Measurements from ENCODE around the gene CCSER2.
"Not testable (repeated sequence)": the region's sequence is repeated elsewhere in the genome, so short reads cannot be mapped to it uniquely, and the experiment has no call there.

CCSER2 gene

DNA sequence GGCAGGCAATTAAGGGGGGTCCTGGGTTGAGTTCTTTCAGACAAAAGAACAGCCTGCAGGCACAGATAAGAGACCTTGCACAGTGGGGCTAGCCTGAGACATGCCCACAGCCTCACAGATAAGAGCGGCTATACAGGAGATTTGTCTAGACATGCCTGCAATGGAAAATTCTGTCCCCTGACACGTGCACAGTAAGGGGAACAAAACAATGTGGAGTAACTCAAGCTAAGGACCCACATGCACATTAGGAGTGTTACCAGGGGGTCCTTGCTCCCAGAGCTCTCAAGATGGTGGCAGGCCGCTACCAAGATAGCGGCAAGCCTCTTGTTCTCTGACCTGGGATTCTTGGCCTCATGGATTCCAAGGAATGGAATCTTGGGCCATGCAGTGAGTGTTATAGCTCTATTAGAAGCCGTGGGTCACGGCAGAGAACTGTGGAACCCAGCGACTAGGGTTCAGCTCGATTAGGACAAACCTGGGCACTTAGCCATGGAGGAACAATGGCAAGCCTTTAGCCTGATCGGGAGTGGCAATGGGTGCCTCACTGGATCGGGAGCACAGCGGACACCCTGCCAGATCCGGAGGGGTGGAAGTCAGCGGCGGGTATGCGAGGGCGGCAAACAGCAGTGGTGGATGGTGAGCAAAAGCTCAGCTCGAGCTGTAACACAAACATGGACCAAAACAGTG, 196.9 kb downstream of the CCSER2 start:
- no peak for DNase-seq

DNA sequence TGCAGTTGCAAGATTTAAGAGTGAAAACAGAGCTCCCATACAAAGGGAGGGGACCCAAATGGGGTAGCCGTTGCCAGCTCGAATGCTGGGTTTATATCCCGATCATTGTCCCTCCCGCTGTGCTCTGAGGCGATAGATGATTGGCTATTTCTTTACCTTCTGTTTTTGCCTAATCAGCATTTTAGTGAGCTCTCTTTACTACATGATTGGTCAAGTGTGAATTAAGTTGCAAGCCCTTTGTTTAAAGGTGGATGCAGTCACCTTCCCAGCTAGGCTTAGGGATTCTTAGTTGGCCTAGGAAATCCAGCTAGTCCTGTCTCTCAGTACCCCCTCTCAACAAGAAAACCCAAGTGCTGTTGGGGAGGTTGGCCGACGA, 197.4 kb downstream of the CCSER2 start:
- DNase-seq = not testable (repeated sequence)

DNA sequence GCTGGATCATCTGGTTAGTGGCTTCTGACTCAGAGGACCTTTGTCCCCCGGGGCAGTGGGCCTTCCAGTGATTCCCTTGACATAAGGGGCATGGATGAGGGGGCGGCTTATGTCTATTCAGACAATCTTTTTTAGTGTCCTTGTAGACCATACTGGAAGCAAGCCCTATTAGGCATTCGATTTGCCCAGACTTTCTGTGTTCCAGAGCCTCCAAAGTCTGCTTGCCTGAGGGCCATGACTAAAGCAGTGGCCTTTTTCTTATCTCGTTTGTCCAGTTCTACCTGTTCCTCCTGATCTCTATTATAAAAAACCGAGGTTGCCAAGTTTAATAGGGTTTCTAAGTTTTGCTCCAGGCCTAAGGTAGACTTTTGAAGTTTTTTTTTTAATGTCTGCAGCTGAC, 199.0 kb downstream of the CCSER2 start:
- DNase-seq = not testable (repeated sequence)

DNA sequence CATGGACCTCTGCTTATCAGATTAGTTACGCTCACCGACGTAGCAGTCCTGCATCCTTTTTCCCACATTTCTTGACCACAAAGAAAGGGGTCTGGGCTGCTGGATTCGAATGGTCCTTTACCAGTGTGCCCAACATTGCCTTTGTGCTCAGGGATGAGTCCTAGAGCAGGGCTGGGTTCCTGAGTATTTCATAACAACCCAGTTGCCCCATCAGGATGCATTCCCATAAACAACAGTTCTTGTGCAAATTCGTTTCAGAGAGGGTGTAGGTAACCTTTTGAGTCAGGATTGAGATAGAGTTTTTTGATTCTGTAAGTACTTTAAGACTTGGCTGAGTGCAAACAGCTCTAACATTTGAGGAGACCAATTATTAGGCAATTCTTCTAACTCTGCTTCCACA, 200.1 kb downstream of the CCSER2 start:
- not testable (repeated sequence) for DNase-seq

DNA sequence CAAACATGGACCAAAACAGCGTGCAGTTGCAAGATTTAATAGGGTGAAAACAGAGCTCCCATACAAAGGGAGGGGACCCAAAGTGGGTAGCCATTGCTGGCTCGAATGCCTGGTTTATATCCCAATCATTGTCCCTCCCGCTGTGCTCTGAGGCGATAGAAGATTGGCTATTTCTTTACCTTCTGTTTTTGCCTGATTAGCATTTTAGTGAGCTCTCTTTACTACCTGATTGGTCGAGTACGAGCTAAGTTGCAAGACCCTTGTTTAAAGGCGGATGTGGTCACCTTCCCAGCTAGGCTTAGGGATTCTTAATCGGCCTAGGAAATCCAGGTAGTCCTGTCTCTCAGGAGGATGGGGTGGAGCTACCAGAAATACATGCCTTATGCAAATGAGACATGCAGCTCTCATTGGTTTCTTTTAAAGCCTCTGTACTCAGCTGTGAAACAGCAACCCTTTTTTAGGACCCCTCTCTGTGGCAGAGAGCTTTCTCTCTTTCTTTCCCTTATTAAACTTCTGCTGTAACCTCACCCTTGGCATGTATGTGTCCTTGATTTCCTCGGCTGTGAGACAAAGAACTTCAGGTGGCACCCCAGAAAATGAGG, 202.4 kb downstream of the CCSER2 start:
- DNase-seq = no peak

DNA sequence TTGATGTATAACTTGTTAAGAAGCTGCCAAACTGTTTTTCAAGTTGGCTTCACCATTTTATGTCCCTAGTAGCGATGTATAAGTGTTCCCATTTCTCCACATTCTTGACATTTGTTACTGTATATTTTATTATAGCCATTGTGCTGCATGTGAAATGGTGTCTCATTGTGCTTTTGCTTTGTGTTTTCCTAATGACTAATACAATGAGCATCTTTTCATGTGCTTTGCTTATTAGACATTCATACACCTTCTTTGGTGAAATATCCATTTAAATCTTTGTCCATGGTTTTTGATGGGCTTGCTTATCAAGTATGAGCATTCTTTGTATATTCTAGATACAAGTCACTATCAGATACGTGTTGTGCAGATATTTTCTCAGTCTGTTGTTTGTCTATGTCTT, 203.0 kb downstream of the CCSER2 start:
- DNase-seq = no peak

DNA sequence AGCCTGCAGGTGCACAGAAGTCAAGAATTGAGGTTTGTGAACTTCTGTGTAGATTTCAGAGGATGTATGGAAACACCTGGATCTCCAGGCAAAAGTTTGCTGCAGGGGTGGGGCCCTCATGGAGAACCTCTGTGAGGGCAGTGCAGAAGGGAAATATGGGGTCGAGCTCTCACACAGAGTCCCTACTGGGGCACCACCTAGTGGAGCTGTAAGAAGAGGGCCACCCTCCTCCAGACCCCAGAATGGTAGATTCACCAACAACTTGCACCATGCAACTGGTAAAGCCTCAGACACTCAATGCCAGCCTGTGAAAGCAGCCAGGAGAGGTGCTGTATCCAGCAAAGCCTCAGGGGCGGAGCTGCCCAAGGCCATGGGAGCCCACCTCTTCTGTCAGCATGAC, 205.8 kb downstream of the CCSER2 start:
- DNase-seq = no peak

DNA sequence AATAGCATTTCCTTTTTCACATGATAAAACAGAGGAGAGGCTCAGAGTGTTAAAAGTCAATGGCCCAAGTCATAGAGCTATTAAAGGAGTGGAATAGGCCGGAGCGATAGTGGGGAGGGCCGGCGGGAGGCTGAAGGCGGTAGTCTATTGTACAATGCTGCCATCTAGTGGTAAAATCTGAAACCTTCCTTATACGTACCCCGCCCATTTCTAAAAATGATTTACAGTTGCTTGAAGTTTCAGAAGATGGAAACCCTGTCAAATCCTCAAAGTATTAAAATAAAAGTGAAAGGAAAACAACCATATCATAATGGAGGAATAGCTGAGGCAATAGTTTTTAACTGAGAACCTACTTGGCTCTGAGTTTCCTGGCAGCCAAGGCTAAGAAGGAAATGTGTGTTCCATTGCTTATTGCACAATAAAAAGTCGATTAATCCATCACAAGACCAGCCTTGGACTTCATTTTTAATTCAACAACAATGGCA, 209.1 kb downstream of the CCSER2 start:
- DNase-seq = peak; percentile 30

DNA sequence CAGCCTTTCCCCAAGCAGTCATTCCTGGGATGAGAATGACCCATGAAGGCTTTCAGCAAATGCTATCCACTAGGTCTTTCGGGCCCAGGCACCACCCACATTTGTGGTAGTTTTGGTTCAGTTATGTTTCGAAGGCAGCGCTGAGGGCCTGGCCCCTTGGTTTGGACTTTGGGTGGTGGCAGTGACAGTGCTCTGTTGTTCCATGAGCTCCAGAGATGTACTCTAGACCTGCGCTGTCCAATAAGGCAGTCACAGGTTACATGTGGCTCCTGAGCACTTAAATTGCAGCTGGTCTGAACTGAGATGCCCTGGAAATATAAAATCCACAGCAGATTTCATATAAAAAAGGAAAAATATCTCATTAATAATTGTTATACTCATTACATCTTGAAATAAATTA, 209.6 kb downstream of the CCSER2 start:
- no peak for DNase-seq

DNA sequence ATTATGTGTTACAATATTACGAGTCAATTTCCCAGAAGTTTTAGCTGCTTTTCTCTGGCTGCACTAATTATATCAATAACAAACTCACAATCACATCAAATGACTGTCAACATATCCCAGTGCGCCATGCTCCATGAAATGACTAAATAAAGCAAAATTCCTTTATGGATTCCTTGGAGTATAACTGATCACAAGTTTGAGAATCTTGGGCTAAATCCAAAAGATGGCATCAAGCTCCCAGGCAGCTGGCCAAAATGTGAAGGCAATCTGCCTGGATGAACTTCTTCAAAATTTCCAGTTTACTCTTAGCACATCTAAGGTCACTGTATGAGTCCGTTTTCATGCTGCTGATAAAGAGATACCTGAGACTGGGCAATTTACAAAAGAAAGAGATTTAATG, 210.8 kb downstream of the CCSER2 start:
- no peak for DNase-seq

DNA sequence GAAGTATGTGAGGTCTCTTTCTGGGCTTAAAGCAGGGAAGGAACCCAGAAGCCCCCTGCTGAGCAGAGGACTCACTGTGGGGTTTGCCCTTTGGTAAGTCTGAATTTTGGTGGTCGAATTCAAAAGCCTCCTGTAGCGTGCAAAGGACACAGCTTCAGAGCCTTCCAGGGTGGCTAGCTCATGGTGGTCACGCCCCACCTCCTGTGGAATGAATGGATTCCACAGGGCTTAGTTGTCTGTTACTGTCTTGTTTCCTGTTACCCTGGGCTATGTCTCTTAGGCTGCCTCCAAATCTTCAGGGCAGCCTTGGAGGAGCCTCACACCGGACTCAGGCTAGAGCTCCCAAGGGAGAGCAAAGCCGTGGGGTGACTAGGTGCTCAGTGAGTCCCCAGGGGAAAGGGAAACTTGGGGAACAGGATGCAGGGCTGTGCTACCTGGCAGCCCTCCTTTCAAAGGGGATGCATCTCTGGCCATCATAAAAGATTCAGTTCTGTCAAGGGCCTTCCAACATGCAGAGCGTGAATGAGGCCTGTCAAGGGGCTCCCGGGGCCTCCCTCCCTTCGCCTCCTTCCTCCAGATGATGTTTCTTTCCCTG, 211.7 kb downstream of the CCSER2 start:
- no peak for DNase-seq

DNA sequence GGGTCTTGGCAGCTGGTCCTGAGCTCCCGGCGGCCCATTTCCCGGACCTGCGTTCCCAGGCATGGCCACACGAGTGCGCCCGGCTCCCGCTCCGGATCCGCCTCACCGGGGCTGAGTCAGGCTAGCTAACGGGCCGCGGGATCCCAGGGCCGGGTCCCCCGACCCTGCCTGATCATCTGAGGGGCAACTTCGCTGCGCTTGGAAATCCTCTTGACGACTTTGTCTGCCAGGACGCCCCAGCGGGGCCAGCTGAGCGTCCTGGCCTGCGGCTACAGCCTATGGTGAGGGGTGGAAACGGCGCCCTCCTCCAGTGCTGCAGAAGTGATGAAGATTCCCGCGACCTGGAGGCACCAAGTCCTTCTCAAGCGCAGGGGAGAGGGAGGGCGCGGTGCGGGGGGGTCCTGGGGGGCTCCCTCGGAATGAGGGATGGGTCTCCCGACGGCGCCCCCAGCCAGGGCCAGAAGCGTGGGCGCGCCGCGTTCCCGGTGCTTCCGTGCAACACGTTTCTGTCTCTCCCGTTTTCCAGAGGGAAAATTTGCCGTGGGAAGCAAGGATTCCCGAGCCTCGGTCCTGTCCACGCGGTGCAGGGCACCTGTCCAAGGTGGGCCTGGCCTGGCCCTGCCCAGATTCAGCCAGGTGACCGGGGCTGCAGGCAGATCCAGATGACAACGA, 212.4 kb downstream of the CCSER2 start:
- DNase-seq = no peak

DNA sequence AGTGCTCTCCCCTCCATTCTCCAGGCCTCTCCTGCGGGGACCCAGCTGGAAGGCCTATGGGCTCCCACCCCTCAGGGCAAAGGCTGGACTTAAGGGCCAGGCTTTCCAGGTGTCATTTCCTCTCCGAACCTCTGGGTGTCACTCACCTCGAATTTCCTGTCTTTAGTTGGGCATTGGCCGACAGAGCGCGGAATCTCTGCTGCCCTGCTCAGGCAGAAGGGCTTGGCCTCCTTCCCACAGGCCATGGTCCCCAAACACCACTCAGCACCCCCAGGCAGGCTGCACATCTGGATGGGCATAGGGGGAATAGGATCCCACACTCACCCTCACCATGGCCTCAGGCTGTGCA, 212.9 kb downstream of the CCSER2 start:
- DNase-seq = no peak

DNA sequence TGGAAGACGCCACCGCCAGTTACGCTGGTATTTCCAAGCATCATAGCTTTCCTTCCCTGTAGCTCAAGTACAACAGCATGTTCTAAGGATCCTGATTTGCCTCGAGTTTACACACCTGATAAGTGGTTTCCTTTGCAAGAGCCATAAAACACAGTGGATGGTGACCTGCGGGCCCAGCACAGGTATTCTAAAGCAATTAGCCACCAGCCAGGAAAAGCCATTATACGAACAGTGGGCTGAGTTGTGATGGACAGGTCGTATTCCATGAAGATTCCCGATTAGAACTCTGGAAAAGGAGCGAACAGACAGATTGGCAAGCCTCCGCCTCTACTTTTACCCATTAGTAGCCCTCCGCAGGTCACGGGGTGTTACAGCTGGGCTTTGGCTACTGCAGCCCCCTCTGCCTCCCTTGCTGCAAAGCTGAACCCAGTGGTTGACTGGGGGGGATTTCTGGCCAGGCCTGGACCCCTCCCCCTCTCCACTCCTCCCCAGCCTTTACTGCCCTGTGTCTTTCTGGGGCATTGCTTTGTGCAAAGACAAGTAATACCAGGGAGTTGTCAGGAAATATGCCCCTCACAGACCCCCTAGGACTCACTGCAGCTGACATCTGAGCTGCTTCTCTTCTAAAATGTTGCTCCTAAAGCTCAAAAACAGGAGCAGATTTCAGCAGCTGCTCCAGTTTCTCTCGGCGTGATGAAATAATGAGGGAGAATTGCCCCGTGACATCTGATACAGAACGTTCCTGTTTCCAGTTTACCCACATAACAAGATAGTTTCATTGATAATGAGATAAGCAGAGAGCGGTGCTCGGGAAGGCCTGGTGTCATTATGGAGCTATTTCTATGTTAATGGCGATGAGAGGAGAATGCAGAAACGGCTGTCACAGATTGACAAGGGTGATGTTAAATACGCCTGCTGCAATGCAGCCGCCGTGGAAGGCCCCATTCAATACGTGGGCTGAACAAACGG, 214.4 kb downstream of the CCSER2 start:
- DNase-seq = no peak

DNA sequence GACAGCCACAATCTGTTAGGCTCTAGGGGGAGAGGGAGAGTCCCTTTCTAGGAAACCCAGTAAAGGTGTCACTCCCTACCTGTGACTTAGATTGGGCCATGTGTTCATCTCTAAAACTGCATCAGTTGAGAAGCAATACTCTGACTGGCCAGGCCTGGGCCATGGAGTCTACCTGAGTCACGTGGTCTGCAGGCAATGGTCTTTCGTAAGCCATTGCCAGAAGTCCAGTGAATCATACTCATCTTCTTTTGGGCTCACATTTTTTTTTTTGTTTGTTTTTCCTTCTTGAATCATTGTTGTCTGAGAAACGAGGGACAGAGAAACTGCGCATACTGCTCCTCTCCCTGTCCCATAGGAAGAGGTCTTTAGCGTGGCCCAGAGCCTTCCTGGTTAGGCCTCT, 215.6 kb downstream of the CCSER2 start:
- DNase-seq = no peak

DNA sequence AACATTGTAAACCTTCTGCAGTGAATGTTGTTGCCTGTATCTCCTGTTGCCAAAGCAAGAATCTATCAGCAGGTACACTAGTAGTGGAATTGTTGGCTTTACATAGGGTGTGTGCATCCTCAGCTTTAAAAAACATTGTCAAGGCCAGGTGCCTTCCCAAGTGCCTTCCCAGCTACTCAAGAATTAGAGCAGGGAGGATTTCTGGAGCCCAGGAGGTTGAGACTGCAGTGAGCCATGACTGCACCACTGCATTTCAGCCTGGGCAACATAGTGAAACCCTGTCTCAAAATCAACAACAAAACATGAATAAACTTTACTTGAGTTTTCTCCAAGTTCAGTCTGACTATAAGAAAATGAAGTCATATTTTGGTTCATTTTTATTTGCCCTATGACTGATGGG, 217.3 kb downstream of the CCSER2 start:
- DNase-seq = no peak

DNA sequence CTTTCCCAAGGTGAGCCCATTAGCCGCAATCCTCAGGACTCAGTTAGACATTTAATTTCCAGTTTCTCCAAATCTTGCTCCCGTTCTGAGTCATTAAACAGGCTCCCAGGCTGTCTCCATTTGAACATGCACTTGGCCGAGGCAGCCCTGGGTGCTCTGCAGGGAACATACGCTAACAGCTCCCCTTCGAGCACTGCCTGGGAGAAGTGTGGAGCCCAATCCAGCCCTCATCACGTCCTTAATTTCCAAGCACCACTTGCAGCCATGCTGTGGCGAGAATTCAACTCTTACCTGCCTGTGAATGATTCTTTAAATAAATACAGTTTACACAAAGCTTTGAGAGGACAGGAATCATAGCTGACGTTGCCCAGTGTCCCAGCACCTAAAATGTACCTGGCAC, 218.2 kb downstream of the CCSER2 start:
- DNase-seq = peak; percentile 25

DNA sequence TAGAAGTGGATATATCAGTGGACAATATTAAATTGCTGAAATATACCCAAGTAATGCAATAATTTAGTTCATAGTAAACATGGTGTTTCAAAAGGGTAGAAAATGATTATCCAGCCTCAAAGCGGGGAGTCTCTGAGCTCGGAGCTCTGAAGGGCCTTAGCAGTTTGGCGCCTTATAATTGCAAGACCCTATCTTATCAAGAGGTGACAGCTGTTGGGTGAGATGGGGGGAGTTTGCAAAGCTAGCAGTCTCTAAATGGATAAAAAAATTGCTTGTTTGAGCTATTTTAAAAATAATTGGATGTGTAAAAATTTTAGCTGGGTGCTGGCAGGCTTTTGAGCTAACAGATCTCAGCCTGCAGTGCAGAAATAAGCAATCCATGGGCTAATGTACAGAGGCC, 219.2 kb downstream of the CCSER2 start:
- no peak for DNase-seq

DNA sequence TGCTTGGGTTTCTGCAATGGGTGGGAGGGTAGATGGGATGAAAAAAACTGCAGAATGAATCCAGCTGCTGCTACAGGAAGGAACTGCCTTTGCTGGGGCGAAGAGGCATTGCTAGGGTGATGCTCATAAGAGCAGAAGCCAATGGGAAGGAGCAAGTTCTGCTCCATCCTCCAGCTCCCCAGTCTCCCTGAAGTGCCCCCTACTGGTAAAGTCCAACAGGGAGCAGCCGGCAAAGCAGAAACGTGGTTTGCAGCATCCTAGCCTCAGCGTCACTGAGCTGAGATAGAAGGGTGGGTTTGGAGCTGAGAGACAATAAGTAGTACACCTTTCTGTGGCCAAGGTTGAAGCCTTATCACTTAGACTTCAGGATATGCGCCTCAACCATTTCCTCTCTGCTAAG, 220.5 kb downstream of the CCSER2 start:
- no peak for DNase-seq

DNA sequence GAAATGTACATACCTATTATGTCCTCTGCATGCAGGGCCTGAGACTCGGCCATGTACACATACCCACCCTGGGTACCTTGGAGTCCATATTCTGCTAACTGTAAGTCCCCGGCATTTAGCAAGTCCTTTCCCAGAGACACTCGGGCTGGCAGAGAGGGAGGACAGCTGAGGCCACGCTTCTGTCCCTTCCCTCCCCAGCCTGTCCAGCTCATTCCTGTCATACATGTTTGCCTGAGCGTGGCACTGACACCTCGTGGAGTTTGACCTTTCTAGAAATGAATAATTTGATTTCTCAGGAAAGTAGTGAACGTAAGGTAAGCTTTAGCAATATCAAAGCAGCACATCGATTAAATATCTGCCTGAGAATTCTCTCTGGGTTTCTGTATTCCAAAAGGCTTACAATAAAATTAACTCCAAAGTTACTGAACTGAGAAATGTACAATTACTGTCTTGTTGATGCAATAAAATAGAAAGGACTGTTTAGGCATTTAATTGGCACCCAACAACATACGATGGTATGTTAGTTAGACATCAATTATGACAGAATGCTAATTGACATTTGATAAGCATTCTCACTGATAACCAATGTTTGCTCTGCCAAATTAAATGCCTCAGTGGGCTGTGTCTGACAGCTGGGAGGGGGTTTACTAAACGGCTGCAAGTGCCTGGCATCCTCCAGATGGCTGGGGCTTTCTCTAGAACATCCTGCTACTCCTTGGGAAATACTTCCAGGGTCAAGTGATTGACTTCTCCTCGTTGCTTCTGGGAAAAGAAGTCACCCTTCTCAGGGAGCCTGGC, 221.2 kb downstream of the CCSER2 start:
- DNase-seq = no peak

DNA sequence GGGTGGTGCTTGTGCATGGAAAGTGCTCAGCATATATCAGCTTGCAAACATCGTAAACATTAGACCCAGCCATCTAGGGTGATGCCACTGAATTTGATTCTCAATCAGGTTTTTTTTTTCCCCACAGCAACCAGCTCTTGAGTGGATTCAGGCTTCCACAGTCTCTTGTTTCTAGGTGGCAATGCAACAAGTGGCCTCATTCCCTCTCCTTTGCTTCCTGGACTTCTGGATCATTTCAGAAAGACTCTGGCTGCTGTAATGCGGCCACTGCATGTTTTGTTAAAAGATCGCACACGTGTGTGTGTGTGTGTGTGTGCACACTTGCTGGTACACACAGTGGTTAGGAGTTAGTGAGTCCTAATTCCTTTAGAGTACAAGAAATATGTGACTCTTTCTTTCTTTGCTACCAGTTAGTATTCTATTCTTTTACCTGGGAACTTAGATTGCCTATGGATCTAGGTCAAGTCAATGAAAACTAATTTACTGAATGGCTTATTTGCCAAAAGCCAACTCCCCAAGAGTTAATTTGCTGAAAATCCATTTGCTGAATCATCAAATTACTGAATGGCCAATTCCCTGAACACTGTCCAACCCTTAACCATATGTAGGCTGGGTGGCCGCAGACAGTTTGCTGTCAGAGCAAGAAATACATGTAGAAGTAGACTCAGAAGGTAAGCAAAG, 222.5 kb downstream of the CCSER2 start:
- no peak for DNase-seq

Data from NCI-H187 treated with DMSO at 0.1 percent for 48 hours (cell line).